ENCODE results near the gene RASGRP3. TPM values are rescaled to one million over a fixed set of nuclear protein-coding genes. Genes with fewer than 3 reads are reported as not detected.

The RASGRP3 gene
- total RNA-seq, 2 donors from 2014 or later: 0.73 to 21.0 TPM

GRCh38 chr2:33607905-33608304, 131.5 kb downstream of the RASGRP3 start:
- Histone ChIP-seq H3K36me3 (no peaks in the 10 kb centered on the region), H3K27ac (no peak overlapping the region), H3K9me3 (no peaks in the 10 kb centered on the region), H3K27me3 (replicated peaks; ENCODE audit: insufficient read depth) (no peaks in the 10 kb centered on the region), H3K4me3 (no peak overlapping the region), H3K4me1 (replicated peaks) (no peaks in the 10 kb centered on the region)
- WGBS: 64% methylated on average over 2 of the region's 2 CpGs
- intact Hi-C loops (cut with DNase I): no loop called here
- no peak for TF ChIP-seq POLR2A (IDR thresholded peaks at IDR 0.05)
- no peak for TF ChIP-seq CTCF (IDR thresholded peaks at IDR 0.05)
- no peak for TF ChIP-seq POLR2AphosphoS5 (IDR thresholded peaks at IDR 0.05)
- no peak for DNase-seq (ENCODE audit: low spot score)

- H3K9me3 ChIP-seq: no peaks in the 10 kb centered on the region
- H3K4me3 ChIP-seq: no peak overlapping the region
- H3K36me3 ChIP-seq: no peaks in the 10 kb centered on the region
- H3K4me1 ChIP-seq (replicated peaks): no peaks in the 10 kb centered on the region
- intact Hi-C loops (cut with DNase I): no loop called here
- no peak overlapping the region for H3K27ac ChIP-seq
- TF ChIP-seq POLR2A (IDR thresholded peaks at IDR 0.05) (no peak), CTCF (IDR thresholded peaks at IDR 0.05) (no peak), POLR2AphosphoS5 (IDR thresholded peaks at IDR 0.05) (no peak)
- H3K27me3 ChIP-seq (replicated peaks; ENCODE audit: insufficient read depth): no peaks in the 10 kb centered on the region
- DNase-seq (ENCODE audit: low spot score): no peak
Measured at GRCh38 chr2:33614190-33614589, 137.7 kb downstream of the RASGRP3 start.

Small RNAs within 50 kb of the gene (small RNA-seq; reads per million reads assigned to genes)
- 0 reads per million in 2 donors for gene ATP6V0E1P3

Other genes with a start within 250 kb of the RASGRP3 start
- gene FAM98A, start 122.7 kb downstream of the RASGRP3 start, total RNA-seq: 100 to 1,000 TPM in 1 of 2 donors, 10 to 100 TPM in 1; 26.6 to 104 TPM